Transverse colon (tissue), 4 donors: ENCODE measurements around the gene MAP4K4. TPM values are rescaled to one million over a fixed set of nuclear protein-coding genes. Genes with fewer than 3 reads are reported as not detected.

ENCODE experiments used
- DNase-seq: peaks from one replicate; pipeline ENCODE4 v3.0.0-alpha.2; 2019
- H3K27ac ChIP-seq, 4 donors: fragments of 200-600 bp; sonication (generic); 2 replicates each; pipeline ENCODE4 v1.5.1; 2016 to 2018; ENCODE audit warnings: inconsistent platforms in 4 of 4
- H3K27me3 ChIP-seq: fragments of 200-600 bp; sonication (generic); 2 replicates; pipeline ENCODE4 v1.5.1; 2017; ENCODE audit warnings: inconsistent platforms
- H3K36me3 ChIP-seq, 4 donors: fragments of 200-600 bp; sonication (generic); 2 replicates each; pipeline ENCODE4 v1.5.1; 2017 to 2019; ENCODE audit warnings: inconsistent platforms in 4 of 4
- H3K4me1 ChIP-seq, 4 donors: fragments of 200-600 bp; sonication (generic); 2 replicates each; pipeline ENCODE4 v1.5.1; 2017 to 2020; ENCODE audit warnings: inconsistent platforms in 4 of 4
- H3K4me3 ChIP-seq, 4 donors: fragments of 200-600 bp; sonication (generic); 1 replicate in 1 of 4; 2 replicates in 3 of 4; pipeline versions ENCODE4 v1.5.1 to v1.6.1; 2017 to 2019; ENCODE audit warnings: inconsistent platforms in 4 of 4
- H3K9me3 ChIP-seq, 2 donors: fragments of 200-600 bp; sonication (generic); 2 replicates each; pipeline ENCODE4 v1.5.1; 2017 to 2019; ENCODE audit warnings: inconsistent platforms in 2 of 2
- EP300 ChIP-seq: sonication (generic); formaldehyde crosslinking; IDR thresholded peaks from one replicate; pipeline ENCODE4 v1.6.1; 2017; ENCODE audit warnings: antibody characterized with exemption, low read depth
- POLR2A ChIP-seq: fragments of 450-650 bp; IDR thresholded peaks from one replicate; pipeline ENCODE4 v1.6.1; 2016; ENCODE audit warnings: antibody characterized with exemption, mild to moderate bottlenecking, moderate library complexity
- POLR2AphosphoS5 ChIP-seq, 3 donors: sonication (generic); formaldehyde crosslinking; IDR thresholded peaks; one replicate each; pipeline ENCODE4 v1.6.1; 2016; ENCODE audit warnings: antibody characterized with exemption in 3 of 3
- WGBS, 2 donors: methylation state at CpG; one replicate each; pipeline ENCODE4 v1.1.5; 2018; ENCODE audit warnings: low coverage in 1 of 2; 5-methylcytosine and 5-hydroxymethylcytosine counted together
- in situ Hi-C, 4 donors: fragments of 200-750 bp; cut with MboI; loops; one replicate each; pipeline versions ENCODE4 v1.15.0 to v1.15.1; 2017; ENCODE audit warnings: low sequenced_read_pairs in 3 of 4, low pct_ligation_motif_present in 1 of 4, low pct_unique_long_range_greater_than_20kb in 1 of 4
- intact Hi-C: fragments of 100-400 bp; cut with DNase I; formaldehyde crosslinking; loops from one replicate; pipeline ENCODE4 v1.15.1; 2023; ENCODE audit warnings: low total_unique reads
- total RNA-seq, 4 donors: library from RNA; depleted of rRNA; stranded (reverse); fragments of >200 nt; gene quantifications; one replicate each; pipeline ENCODE4 v1.1.0, GENCODE V29; 2016
- TF ChIP-seq, protein P1 (sequence below), 5 experiments: fragments of 200-600 bp in 3 of 5; fragments of 450-650 bp in 2 of 5; sonication (generic) in 3 of 5; IDR thresholded peaks; 1 replicate in 2 of 5; 2 replicates in 3 of 5; pipeline ENCODE4 v1.5.1; 2016 to 2017; ENCODE audit warnings: antibody characterized with exemption in 5 of 5, inconsistent platforms in 3 of 5, mild to moderate bottlenecking in 2 of 5, moderate library complexity in 1 of 5

The MAP4K4 gene
- total RNA-seq, 4 donors from 2014 or later = 20.3 to 42.3 (median 29.6) TPM

DNA sequence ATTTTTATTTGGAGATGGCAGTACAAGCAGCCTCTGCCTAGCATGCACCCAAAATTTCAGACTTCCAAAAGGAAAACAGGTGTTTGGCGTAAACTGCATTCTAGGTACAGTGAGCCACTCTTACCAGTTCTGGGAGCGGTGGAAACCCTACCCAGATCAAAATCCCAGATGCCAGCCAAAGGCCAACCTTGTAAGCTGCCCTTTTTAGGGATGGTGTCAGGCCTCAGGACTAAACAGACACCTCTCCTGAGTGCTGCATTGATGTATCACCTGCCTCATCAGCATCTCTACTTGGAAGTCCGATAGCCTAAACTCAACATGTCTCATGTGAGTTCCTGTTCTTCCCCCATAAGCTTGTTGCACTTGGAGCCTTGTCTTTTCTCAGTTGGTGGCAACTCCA lies 104.0 kb downstream of the MAP4K4 start:
- Histone ChIP-seq H3K27ac (no peak overlapping the region), H3K36me3 (no peaks in the 10 kb centered on the region), H3K4me3 (no peak overlapping the region), H3K9me3 (no peaks in the 10 kb centered on the region), H3K27me3 (no peaks in the 10 kb centered on the region), H3K4me1 (peaks cover 0 to 41% (median 33%) of the 10 kb centered on the region in 4 donors)
- WGBS, 2 donors = 95 to 100% methylated on average over 1 to 3 of the region's 3 CpGs
- intact Hi-C loops (no loop called here), in situ Hi-C loops (loop anchor here in 1 of 4 donors (25.0 kb wide), 1 partner anchor 114 kb away; the partner anchor contains the start of gene MAP4K4)
- TF ChIP-seq POLR2A (no peak), POLR2AphosphoS5 (IDR thresholded peaks at IDR 0.05) (no peak), EP300 (no peak)
- TF ChIP-seq, protein P1, sequence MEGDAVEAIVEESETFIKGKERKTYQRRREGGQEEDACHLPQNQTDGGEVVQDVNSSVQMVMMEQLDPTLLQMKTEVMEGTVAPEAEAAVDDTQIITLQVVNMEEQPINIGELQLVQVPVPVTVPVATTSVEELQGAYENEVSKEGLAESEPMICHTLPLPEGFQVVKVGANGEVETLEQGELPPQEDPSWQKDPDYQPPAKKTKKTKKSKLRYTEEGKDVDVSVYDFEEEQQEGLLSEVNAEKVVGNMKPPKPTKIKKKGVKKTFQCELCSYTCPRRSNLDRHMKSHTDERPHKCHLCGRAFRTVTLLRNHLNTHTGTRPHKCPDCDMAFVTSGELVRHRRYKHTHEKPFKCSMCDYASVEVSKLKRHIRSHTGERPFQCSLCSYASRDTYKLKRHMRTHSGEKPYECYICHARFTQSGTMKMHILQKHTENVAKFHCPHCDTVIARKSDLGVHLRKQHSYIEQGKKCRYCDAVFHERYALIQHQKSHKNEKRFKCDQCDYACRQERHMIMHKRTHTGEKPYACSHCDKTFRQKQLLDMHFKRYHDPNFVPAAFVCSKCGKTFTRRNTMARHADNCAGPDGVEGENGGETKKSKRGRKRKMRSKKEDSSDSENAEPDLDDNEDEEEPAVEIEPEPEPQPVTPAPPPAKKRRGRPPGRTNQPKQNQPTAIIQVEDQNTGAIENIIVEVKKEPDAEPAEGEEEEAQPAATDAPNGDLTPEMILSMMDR (IDR thresholded peaks at IDR 0.05) = no peak
- no peak for DNase-seq

DNA sequence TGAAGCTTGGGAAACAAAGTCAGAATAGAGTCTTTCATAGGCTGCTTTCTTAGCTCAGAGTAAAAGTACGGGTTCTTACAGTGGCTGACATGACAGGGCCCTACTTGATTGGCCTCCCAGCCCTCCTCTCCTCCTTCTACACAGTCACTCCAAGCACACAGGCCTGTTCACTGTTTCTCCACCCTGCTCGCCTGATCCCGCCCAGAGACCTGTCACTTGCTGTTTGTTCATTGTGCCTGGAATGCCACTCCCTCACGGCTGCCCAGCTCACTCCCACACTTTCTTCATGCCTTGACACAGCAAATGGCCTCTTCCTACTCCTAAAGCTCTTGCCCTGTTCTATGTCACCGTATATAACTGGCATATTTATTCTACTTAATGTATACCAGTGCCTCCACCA lies 104.8 kb downstream of the MAP4K4 start:
- Histone ChIP-seq H3K36me3 (no peaks in the 10 kb centered on the region), H3K27ac (peak overlapping the region in 2 of 4 donors; percentile 26 to 42), H3K9me3 (no peaks in the 10 kb centered on the region), H3K4me3 (no peak overlapping the region), H3K27me3 (no peaks in the 10 kb centered on the region), H3K4me1 (peaks cover 0 to 49% (median 34%) of the 10 kb centered on the region in 4 donors)
- intact Hi-C loops = no loop called here
- DNase-seq = peak; percentile 67
- WGBS, 2 donors = 58 to 70% methylated on average over 5 of the region's 5 CpGs
- TF ChIP-seq POLR2AphosphoS5 (IDR thresholded peaks at IDR 0.05) (no peak), EP300 (no peak), POLR2A (no peak)
- TF ChIP-seq, protein P1 (IDR thresholded peaks at IDR 0.05) = no peak
- in situ Hi-C loops = loop anchor here in 1 of 4 donors (25.0 kb wide), 1 partner anchor 115 kb away; the partner anchor contains the start of gene MAP4K4

DNA sequence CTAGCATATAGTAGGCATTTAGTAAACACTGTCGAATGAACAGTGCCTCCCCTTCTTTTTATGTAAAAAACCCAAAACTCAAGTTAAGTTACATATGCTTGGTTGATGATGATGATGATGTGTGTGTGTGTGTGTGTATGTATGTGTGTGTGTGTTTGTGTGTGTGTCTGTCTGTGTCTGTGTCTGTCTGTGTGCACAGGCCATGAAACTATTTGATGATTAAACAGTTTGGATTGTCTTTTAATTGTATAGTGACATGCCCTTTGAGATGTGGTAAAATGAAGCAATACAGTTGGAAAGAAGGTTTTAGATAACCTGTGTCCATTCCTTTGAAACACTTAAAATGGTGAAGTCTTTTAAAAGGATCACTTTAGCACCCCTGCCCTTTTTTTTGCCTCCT lies 105.6 kb downstream of the MAP4K4 start:
- H3K27me3 ChIP-seq = no peaks in the 10 kb centered on the region
- intact Hi-C loops (no loop called here), in situ Hi-C loops (loop anchor here in 1 of 4 donors (25.0 kb wide), 1 partner anchor 116 kb away; the partner anchor contains the start of gene MAP4K4)
- TF ChIP-seq POLR2A (no peak), EP300 (no peak), POLR2AphosphoS5 (IDR thresholded peaks at IDR 0.05) (no peak)
- TF ChIP-seq, protein P1 (IDR thresholded peaks at IDR 0.05) = no peak
- no peaks in the 10 kb centered on the region for H3K9me3 ChIP-seq
- 74 to 80% methylated on average over 1 of the region's 1 CpG for WGBS, 2 donors
- peaks cover 0 to 50% (median 34%) of the 10 kb centered on the region in 4 donors for H3K4me1 ChIP-seq
- no peak overlapping the region for H3K27ac ChIP-seq
- DNase-seq = no peak
- no peaks in the 10 kb centered on the region for H3K36me3 ChIP-seq
- H3K4me3 ChIP-seq = no peak overlapping the region

DNA sequence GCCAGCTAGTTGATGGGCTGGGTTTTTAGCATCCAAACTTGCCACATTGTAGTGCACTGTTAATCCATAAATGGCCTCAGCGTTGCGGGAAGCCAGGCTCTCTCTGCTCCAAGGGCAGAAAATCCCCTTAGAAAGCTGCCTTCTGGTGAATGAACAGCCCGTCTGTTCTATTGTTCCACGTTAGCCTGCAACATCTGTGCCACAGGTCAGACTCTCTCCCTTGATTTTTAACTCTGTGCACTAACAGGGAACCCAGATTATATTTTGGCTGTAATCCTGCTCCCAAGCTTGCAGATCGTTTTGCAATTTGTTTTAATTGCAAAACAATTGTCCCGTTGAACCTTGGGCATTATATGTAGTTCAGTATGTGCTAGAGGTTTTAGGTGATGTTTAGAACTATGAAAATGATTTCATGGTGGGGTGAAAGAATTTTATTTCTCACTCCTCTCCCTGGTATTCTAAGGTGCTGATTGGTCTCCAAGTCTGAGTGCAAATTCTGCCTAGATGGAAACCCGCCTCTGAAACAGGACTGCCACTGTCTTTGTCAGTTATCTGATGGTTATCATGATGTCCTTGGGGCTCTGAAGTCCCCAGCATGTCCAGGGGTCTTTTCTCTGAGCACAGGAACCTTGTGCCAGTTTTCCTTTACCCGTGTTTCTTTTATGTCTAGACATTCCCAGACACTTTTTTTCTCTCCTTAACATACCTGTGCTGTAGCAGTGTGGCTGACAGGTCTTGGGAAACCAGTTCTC lies 106.6 kb downstream of the MAP4K4 start:
- Histone ChIP-seq H3K36me3 (no peaks in the 10 kb centered on the region), H3K27ac (no peak overlapping the region), H3K27me3 (no peaks in the 10 kb centered on the region), H3K4me1 (peaks cover 0 to 50% (median 34%) of the 10 kb centered on the region in 4 donors), H3K4me3 (no peak overlapping the region), H3K9me3 (no peaks in the 10 kb centered on the region)
- no peak for DNase-seq
- 49% methylated on average over 8 of the region's 8 CpGs; no CpG with 5 or more reads in 1 of the 2 donors for WGBS, 2 donors
- in situ Hi-C loops (loop anchor here in 1 of 4 donors (25.0 kb wide), 1 partner anchor 117 kb away; the partner anchor contains the start of gene MAP4K4), intact Hi-C loops (no loop called here)
- TF ChIP-seq, protein P1 (IDR thresholded peaks at IDR 0.05) = no peak
- TF ChIP-seq POLR2A (no peak), POLR2AphosphoS5 (IDR thresholded peaks at IDR 0.05) (no peak), EP300 (no peak)
